GM18520 (cell line): Measurements from ENCODE around the gene THADA.
A peak's percentile ranks its signal among the peaks of the same experiment; 100 is the strongest.

Experiments used
- ATAC-seq: cut with Tn5 transposase; IDR thresholded peaks from one replicate; pipeline ENCODE4 v1.9.1; 2021; ENCODE audit not compliant: unreplicated experiment

Gene THADA

DNA sequence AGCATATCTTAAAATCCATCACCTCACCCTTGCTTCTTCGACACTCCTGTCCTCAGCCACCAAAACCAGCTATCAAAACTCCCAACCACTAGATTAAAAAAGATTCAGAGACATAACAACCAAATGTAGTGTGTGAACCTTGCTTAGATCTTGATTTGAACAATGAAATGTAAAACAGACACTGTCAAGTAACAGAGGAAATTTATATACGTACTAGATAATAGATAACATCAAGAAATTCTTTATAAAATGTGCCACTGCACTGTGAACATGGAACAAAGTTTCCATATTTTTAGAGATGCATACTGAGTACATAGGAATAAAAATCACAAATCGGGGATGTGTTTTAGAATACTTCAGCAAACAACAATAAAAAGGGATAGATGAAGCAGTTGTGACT, 86.0 kb downstream of the THADA start:
- no peak for ATAC-seq

DNA sequence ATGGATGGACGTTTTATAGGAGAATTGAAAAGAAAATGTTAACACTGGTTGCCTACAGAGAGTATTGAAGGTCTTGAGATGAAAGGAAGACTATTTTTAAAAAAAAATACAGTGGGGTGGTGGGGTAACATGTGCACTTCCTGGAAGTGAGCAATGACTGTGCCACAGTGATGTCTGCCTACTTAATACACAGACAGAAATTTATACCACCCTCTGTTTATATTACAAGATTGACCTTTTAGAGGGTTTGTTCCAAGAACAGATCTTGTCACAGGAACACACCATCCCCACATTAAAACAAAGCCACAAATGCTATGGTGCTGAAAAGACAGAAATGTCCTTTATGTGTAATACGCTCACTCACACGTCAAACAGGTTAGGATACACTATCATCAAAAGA, 87.6 kb downstream of the THADA start:
- ATAC-seq = no peak

DNA sequence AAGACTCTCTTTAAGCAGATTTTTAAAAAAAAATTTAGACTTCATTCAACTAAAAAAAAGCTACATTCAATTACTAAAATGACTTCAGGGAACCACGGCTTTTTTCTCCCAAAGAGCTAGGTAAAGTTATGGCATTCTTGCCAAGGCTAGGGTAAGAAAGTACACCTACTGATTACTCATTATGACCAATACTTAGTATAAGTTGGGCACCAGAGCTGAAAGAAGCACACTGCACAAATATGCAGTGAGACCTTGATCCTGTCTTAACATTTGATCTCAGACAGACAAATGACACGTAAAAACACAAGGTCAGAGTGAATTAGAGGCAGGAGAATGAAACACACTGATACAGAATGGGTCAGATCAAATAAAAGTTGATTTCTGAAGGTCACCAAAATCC, 88.7 kb downstream of the THADA start:
- ATAC-seq = no peak

DNA sequence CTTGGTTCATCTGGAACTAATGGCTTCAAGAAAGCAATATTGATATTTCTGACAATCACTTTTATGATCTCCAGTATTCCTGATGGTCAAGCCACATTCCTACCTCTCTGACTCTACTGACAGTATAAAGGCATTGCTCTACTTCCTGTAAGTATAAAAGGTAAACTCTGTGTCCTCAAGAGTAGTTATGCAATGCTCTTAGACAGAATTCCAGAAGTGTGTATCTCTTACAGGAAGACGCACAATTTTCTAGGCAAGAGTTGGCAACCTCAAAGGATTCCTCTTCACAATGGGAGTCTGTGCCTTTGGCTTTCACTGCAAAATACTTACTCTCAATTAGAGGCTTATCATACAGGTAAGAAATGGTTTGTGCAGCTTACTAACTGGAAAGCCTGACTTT, 100.1 kb downstream of the THADA start:
- no peak for ATAC-seq

DNA sequence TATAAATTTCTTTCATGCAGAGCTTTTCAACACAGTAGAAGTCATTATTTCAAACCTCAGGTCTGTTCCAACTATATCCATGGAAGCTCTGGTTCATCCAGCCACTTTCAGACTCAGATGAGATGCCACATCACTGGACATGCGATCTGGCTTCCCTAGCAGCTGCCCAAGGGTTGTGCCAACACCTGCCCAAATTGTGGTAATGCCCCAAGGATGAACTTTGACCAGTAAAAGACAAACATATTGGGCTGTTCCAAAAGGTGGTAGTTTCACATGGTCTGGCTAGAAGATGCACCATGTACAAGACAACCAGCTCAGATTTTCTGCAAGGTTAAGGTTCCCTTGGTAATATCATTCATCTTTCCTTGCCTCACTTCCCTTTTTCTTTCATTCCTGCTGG, 101.9 kb downstream of the THADA start:
- ATAC-seq = no peak

DNA sequence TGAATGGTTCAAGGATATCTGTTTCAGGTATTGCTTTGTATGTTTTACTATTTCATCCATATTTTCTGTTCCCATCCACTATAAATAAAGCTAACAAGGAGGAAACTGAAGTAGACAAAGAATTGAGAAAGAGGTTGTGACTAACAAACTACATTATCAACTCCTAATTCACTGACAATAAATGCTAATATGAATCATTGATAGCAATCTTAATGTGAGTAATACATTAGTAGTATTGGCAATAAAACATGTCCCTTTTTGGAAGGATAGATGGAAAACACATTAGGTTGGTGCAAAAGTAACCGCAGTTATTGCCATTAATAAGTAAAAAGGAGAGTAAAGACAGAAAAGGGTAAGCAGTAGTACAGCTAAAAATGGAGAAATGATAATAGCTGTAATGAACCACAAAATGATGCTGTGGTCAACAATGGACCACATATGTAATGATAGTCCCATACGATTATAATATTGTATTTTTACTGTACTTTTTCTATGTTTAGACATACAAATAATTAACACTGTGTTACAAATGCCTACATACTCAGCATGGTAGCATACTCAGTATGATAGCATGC, 104.7 kb downstream of the THADA start:
- ATAC-seq = no peak

DNA sequence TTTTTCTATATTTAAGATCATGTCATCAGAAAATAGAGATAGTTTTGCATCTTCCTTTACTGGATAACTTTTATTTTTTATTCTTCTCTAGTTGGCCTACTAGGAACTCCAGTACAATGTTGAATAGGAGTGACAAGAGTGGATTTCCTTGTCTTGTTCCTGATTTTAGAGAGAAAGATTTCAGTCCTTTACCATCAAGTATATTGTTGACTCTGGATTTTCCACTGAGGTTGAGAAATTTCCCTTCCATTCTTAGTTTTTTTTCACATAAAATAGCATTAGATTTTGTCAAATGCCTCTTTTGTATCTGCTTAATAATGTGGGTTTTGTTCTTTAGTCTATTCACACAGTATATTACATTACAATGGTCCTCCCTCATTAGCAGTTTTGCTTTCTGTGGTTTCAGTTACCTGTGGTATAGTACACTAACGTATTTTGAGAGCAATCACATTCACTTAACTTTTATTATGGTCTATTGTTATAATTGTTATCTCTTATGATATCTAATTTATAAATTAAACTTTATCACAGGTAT, 105.5 kb downstream of the THADA start:
- no peak for ATAC-seq

DNA sequence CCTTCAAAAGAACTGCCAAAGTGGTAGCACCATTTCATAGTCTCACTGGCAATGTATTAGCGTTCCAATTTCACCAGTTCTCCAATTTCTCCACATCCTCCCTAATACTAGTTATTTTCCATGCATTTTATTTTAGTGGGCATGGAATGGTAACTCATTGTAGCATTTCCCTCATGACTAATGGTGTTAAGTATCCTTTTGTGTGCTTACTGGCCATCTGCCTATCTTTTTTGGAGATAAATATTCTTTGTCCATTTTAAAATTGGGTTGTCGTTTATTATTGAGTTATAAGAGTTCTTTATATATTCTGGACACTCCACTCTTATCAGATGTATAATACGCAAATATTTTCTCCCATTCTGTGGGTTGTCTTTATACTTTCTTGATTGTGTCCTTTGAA, 107.1 kb downstream of the THADA start:
- no peak for ATAC-seq

DNA sequence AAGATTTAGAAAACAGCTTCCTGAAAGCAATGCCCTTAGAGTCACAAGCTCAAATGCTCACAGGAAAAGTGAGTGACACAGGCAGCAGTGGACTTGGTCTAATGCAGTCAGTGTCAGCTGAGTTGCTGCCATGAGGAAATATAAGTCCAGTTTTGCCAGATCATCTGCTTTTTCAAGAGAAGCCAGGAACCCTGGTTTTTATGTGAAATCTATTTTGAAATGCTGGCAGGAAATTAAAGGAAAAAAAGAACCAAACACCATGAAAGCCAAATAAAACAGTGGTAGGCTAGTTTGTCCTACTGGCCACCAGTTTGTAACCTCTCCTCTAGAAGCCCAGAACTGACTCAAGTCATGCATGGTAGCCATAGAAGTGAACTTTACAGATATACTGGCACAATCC, 109.2 kb downstream of the THADA start:
- no peak for ATAC-seq

DNA sequence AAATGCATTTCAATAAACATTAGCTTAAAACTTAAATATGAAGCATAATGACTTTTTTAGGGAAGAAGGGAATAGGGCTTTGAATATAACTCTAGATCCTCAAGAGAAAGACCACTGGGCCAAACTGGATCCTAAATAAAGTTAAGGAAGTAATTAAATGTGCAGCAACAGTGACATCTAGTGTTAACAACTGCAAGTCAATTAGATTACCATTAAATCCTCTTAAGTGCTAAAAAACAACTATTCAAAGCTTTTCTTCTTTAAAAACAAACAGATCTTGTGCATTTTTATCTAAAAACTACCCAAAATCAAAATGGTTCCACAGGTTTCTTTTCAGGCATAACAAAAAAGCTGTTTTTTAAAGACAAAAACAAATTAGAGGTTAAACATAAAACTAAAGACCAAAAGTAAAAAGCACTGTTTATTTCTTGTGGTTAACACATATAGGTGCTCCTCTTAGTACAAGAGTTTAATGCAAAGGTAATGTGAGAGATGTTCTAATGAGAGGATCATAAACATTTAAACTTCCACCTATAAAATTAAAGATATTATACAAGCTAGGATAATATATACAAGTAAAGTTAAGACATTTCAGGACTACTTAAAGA, 111.4 kb downstream of the THADA start:
- ATAC-seq = peak; percentile 27

DNA sequence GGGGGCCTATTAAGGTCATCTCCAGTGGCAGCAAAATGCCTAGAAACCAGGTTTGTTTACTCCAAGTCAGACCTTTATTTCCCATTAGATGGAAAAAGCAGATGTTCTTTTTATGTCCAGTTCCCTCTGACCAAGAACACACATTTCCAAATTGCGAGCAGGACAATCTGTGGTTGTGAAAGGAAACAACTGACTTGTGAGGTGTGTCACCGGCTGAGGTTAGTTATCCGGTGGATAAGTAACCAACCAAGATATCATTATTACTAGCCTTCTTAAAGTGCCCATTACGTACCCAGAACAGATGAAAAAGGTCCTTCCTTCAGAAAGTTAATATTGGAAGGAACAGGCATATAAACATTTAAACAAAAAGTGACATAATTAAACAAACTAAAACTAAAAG, 112.9 kb downstream of the THADA start:
- ATAC-seq = peak; percentile 57

DNA sequence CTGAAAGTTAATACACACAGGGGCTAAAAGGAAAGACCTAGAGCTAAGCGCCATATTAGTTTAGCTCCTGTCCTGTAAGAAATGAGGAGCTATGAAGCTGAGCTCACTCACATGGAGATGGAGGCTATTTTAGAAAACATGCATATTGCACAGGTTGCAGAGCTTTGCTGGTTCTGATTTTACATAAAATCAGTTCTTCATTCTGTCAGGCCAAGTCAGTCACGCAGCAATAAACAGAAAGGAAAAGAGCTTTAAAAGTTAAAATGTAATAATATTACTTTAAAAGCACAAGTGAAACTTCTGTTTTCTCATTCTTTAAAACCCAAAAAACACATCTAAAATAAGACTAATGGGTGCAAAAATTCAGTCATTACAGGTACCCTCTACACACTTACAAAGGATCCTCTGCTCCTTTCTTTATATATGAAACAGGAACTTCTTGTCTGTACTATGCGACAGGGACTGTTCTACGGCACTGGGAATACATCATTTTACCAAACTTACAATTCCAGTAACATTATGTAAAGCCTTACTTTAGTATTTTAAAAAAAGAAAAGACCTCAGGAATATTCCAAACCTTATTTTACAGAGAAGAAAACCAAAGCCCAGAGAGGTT, 113.8 kb downstream of the THADA start:
- ATAC-seq = no peak

DNA sequence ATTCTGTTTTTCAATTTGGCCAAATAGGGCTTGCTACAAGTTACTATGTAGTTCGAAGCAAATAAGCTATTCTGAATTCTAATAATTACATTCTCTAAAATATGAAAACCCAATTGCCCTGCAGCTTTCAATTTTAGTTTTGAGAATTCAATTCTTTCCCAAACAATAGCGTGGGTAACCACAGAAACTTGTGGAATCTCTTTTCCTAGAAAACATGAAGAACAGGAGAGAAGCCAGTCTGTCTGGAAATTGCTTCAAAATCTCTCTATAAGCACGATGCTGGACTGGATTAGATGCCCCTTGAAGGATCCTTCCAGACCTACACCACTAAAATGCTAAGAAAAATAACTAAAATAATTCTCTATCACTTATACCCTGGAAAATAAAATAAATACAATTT, 115.0 kb downstream of the THADA start:
- no peak for ATAC-seq

DNA sequence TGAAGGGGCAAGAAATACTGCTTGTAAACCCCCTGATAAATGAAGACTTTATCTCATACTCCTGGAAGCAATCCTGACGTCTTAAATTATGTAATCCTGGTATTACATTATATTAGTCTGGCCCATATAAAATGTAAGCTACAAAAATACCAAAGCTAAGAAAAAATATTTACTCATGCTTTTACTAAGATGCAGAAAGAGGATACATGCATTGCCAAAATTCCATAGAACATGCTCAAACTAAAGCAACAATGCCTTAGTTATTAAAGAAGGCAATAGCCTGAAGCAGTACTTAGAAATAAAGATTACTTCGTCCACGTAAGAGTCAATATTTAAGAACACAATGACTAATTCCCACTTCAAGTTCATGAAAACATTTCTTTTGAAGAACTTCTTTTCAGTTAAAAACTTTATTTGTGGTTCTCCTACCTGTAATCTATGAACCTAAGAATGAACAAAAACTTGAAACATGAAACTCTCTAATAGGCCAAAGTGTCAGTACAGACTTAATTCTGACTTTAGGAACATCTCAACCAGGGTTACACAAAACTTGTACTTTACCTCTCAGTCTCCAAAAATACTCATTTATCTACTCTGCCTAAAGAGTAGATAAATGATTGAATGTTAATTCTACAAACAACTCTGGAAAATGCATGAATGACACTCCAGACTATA, 117.3 kb downstream of the THADA start:
- ATAC-seq = no peak

DNA sequence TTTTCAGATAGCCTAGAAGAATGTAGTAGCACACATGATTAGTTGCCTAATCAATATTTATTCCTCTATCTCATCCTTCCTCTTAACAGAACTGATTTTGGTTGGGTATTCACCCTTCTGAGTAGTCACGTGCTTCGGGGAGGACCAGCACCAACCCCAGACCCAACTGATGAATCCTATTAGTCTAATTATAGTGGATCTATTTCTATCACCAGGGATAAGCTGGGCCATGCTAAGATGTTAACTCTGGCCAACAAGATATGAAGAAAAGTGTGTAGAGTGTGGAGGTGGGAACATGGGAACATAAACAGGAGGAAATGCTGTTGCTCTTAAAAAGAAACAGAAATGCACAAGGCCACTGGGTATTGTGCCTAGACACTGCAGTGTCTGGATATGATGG, 119.9 kb downstream of the THADA start:
- no peak for ATAC-seq

DNA sequence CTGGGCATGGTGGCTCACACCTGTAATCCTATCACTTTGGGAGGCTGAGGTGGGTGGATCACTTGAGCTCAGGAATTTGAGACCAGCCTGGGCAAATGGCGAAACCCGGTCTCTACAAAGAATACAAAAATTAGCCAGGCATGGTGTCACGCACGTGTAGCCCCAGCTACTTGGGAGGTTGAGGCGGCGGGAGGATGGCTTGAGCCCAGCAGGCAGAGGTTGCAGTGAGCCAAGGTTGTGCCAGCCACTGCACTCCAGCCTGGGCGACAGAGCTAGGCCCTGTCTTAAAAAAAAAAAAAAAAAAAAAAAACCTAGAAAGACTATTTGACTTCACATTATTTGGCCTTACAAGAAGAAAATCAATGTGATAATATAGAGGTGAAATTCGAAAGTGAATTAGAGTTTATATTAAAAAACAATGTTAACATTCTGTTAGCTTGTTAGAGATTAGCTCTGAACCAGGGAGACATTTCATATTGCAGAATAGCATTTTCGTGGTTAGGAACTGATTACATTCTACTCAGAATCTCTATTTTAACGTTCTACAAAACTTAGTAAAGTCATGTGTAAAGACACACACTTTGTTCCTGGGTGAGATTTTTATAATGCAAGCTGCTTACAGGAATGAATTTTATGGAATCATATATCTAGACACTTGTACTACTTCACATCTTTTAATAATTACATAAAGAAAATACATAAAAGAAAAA, 120.5 kb downstream of the THADA start:
- ATAC-seq = no peak

DNA sequence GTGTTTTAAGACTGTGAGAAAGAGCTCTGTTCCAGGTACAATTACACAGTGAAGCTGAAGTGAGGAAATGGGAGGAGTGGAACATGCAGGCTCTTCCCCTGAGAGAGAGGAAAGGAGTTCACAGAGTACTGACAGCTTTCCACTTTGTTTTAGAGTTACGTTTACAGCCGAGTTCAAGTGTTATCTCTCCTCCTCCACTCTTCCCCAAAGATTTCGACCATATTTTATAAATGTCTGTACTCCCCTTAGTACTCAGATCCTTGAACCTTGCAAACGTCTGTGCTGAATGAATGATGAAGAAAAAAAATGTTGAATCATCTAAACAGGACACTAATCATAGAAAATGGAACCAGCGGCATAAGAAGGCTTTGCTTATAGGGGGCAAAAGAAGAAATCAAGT, 121.6 kb downstream of the THADA start:
- ATAC-seq = no peak

DNA sequence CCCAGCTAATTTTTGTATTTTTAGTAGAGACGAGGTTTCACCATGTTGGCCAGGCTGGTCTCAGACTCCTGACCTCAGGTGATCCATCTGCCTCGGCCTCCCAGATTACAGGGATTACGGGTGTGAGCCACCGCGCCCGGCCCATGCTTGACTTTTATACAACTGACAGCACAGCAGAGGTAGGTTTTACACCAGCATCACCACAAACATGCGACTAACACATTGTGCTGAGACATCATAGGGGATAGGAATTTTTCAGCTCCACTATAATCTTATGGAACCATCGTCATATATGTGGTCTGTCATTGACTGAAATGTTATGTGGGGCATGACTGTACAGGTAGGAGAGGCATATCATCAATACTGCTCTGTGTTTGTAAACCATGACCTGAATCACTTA, 122.1 kb downstream of the THADA start:
- no peak for ATAC-seq

DNA sequence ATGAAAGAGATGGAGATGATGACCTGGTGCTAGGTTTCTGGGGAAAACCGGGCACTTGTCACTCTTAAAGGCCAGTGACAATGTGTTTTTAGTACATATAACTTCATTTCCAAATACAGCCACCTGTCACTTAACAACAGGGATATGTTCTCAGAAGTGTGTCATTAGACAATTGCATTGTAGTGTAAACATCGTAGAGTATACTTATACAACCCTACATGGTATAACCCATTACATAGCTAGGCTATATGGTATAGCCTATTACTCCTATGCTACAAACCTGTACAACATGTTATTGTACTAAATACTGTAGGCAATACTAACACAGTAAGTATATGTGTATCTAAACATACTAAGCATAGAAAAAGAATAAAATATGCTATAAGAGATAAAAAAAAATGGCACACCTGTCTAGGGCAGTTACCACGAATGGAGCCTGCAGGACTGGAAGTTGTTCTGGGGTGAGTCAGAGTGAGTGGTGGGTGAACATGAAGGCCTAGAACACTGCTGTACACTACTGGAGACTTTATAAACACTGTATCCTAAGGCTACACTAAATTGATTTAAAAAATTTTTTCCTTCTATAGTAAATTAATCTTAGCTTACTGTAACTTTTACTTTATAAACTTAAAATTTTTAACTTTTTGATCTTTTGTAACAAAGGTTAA, 123.2 kb downstream of the THADA start:
- no peak for ATAC-seq

DNA sequence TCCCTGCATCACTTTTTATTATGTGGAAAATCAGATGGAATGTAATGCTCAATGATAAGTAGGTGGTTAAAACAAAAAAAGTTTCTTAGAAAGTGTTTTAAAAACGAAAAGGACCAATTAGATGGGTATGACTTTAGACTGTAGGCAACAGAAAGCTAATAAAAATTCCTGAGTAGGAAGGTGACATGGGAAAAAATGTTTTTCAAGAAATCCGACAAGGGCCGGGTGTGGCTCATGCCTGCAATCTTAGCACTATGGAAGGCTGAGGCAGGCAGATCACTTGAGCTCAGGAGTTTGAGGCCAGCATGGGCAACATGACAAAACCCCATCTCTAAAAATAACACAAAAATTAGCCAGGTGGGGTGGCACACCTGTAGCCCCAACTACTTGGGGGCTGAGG, 126.1 kb downstream of the THADA start:
- ATAC-seq = no peak

DNA sequence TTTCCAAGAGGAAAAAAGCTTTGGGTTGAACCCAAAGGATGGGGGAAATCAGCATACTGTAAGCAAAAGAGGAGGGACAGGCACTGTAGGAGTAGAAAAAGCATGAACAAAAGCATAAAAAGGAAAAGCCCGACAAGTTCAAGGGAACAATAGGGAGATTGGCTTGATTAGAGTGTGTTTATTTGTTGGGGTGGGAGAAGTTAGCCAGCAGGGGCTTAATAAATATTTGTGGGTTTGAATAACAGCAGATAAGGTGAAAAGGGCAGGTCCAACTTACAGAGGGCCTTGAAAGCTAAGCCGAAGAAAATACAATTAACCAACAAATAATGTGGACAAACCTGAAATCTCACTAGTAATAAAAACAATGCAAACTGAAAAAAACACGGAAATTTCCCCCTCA, 126.7 kb downstream of the THADA start:
- no peak for ATAC-seq
